Muscle layer of duodenum (tissue), 2 donors: Measurements from ENCODE around the gene CCDC85C.
"Not testable (repeated sequence)": the region's sequence is repeated elsewhere in the genome, so short reads cannot be mapped to it uniquely, and the experiment has no call there.

Experiments used
- H3K27ac ChIP-seq: one replicate; pipeline ENCODE4 v1.7.0; 2013; ENCODE audit warnings: mild to moderate bottlenecking, low read length
- H3K27me3 ChIP-seq: one replicate; pipeline ENCODE4 v1.7.0; 2013; ENCODE audit warnings: low read depth, mild to moderate bottlenecking, control low read depth, low read length
- H3K36me3 ChIP-seq, 2 donors: one replicate each; pipeline ENCODE4 v1.7.0; 2013; ENCODE audit warnings: low read length in 2 of 2, control low read depth in 1 of 2, mild to moderate bottlenecking in 1 of 2; ENCODE audit not compliant: insufficient read depth in 2 of 2, control insufficient read depth in 1 of 2
- H3K4me1 ChIP-seq, 2 donors: one replicate each; pipeline ENCODE4 v1.7.0; 2013; ENCODE audit warnings: low read length in 2 of 2, mild to moderate bottlenecking in 2 of 2, control low read depth in 1 of 2, moderate library complexity in 1 of 2; ENCODE audit not compliant: insufficient read depth in 2 of 2, control insufficient read depth in 1 of 2
- H3K4me3 ChIP-seq, 2 donors: one replicate each; pipeline ENCODE4 v1.7.0; 2013; ENCODE audit warnings: low read length in 2 of 2, low read depth in 1 of 2, mild to moderate bottlenecking in 1 of 2
- H3K9me3 ChIP-seq, 2 donors: one replicate each; pipeline ENCODE4 v1.7.0; 2013; ENCODE audit warnings: low read length in 2 of 2, control low read depth in 1 of 2, mild to moderate bottlenecking in 1 of 2; ENCODE audit not compliant: control insufficient read depth in 1 of 2
- donor health status: healthy.

The CCDC85C gene

GRCh38 chr14:99644035-99644587 is 40.1 kb upstream of the CCDC85C start:
- no peak overlapping the region for H3K4me3 ChIP-seq
- no peaks in the 10 kb centered on the region for H3K36me3 ChIP-seq
- no peaks in the 10 kb centered on the region for H3K27me3 ChIP-seq
- H3K27ac ChIP-seq = no peak overlapping the region
- no peaks in the 10 kb centered on the region for H3K9me3 ChIP-seq
- H3K4me1 ChIP-seq = peaks cover 0 to 9% of the 10 kb centered on the region in 2 donors

- H3K36me3 ChIP-seq = no peaks in the 10 kb centered on the region
- H3K27me3 ChIP-seq = no peaks in the 10 kb centered on the region
- H3K9me3 ChIP-seq = no peaks in the 10 kb centered on the region
- no peak overlapping the region for H3K4me3 ChIP-seq
- H3K27ac ChIP-seq = no peak overlapping the region
- H3K4me1 ChIP-seq = peaks cover 0 to 9% of the 10 kb centered on the region in 2 donors
These were observed 39.3 kb upstream of the CCDC85C start for GRCh38 chr14:99643343-99643742.

- not testable (repeated sequence) for H3K9me3 ChIP-seq, H3K4me1 ChIP-seq, H3K27me3 ChIP-seq, H3K36me3 ChIP-seq, H3K4me3 ChIP-seq, H3K27ac ChIP-seq
These were observed 38.8 kb upstream of the CCDC85C start for GRCh38 chr14:99642771-99643170.

GRCh38 chr14:99637624-99638023 is 33.6 kb upstream of the CCDC85C start:
- Histone ChIP-seq H3K4me3 (no peak overlapping the region), H3K27me3 (no peaks in the 10 kb centered on the region), H3K27ac (no peak overlapping the region), H3K4me1 (no peaks in the 10 kb centered on the region), H3K36me3 (no peaks in the 10 kb centered on the region), H3K9me3 (no peaks in the 10 kb centered on the region)

GRCh38 chr14:99636487-99636886 is 32.5 kb upstream of the CCDC85C start:
- Histone ChIP-seq H3K27ac (no peak overlapping the region), H3K4me1 (no peaks in the 10 kb centered on the region), H3K36me3 (no peaks in the 10 kb centered on the region), H3K4me3 (no peak overlapping the region), H3K27me3 (no peaks in the 10 kb centered on the region), H3K9me3 (no peaks in the 10 kb centered on the region)

GRCh38 chr14:99635116-99635515 is 31.1 kb upstream of the CCDC85C start:
- Histone ChIP-seq H3K4me3 (no peak overlapping the region), H3K4me1 (no peaks in the 10 kb centered on the region), H3K27me3 (no peaks in the 10 kb centered on the region), H3K9me3 (no peaks in the 10 kb centered on the region), H3K27ac (no peak overlapping the region), H3K36me3 (no peaks in the 10 kb centered on the region)

- Histone ChIP-seq H3K36me3 (no peaks in the 10 kb centered on the region), H3K27ac (no peak overlapping the region), H3K27me3 (no peaks in the 10 kb centered on the region), H3K4me3 (no peak overlapping the region), H3K4me1 (no peaks in the 10 kb centered on the region), H3K9me3 (no peaks in the 10 kb centered on the region)
These were observed 30.4 kb upstream of the CCDC85C start for GRCh38 chr14:99634443-99634842.

GRCh38 chr14:99633918-99634317 is 29.9 kb upstream of the CCDC85C start:
- H3K27me3 ChIP-seq = no peaks in the 10 kb centered on the region
- H3K4me1 ChIP-seq = no peaks in the 10 kb centered on the region
- H3K36me3 ChIP-seq = no peaks in the 10 kb centered on the region
- H3K9me3 ChIP-seq = no peaks in the 10 kb centered on the region
- no peak overlapping the region for H3K27ac ChIP-seq
- no peak overlapping the region for H3K4me3 ChIP-seq

- no peak overlapping the region for H3K27ac ChIP-seq
- H3K27me3 ChIP-seq = no peaks in the 10 kb centered on the region
- no peaks in the 10 kb centered on the region for H3K4me1 ChIP-seq
- no peaks in the 10 kb centered on the region for H3K9me3 ChIP-seq
- no peak overlapping the region for H3K4me3 ChIP-seq
- H3K36me3 ChIP-seq = no peaks in the 10 kb centered on the region
These were observed 29.1 kb upstream of the CCDC85C start for GRCh38 chr14:99633141-99633540.

- no peak overlapping the region for H3K27ac ChIP-seq
- no peaks in the 10 kb centered on the region for H3K9me3 ChIP-seq
- H3K4me3 ChIP-seq = no peak overlapping the region
- no peaks in the 10 kb centered on the region for H3K27me3 ChIP-seq
- H3K4me1 ChIP-seq = no peaks in the 10 kb centered on the region
- H3K36me3 ChIP-seq = no peaks in the 10 kb centered on the region
These were observed 28.5 kb upstream of the CCDC85C start for GRCh38 chr14:99632410-99633035.

- H3K4me3 ChIP-seq = no peak overlapping the region
- no peaks in the 10 kb centered on the region for H3K9me3 ChIP-seq
- no peaks in the 10 kb centered on the region for H3K36me3 ChIP-seq
- no peak overlapping the region for H3K27ac ChIP-seq
- no peaks in the 10 kb centered on the region for H3K27me3 ChIP-seq
- H3K4me1 ChIP-seq = no peaks in the 10 kb centered on the region
These were observed 26.2 kb upstream of the CCDC85C start for GRCh38 chr14:99630202-99630601.
